Neural progenitor cell (in vitro differentiated cells): ENCODE results near the gene IGLL5. TPM values are rescaled to one million over a fixed set of nuclear protein-coding genes. Genes with fewer than 3 reads are reported as not detected.

ENCODE experiments used
- DNase-seq: peaks from one replicate; pipeline ENCODE4 v3.0.0-alpha.2; 2016; ENCODE audit warnings: low spot score
- H2AFZ ChIP-seq: fragments of 200-600 bp; sonication (generic); replicated peaks from 2 replicates; pipeline ENCODE4 v1.6.1; 2016; ENCODE audit warnings: antibody characterized with exemption
- H3F3A ChIP-seq: fragments of 200-600 bp; sonication (generic); 2 replicates; pipeline ENCODE4 v1.6.1; 2016; ENCODE audit warnings: antibody characterized with exemption, low read depth
- H3K27ac ChIP-seq: fragments of 200-600 bp; sonication (generic); 2 replicates; pipeline ENCODE4 v1.5.1; 2016; ENCODE audit warnings: mild to moderate bottlenecking
- H3K27me3 ChIP-seq: fragments of 200-600 bp; sonication (generic); 2 replicates; pipeline ENCODE4 v1.6.1; 2016; ENCODE audit warnings: mild to moderate bottlenecking, moderate library complexity
- H3K36me3 ChIP-seq: fragments of 200-600 bp; sonication (generic); 2 replicates; pipeline ENCODE4 v1.5.1; 2016
- H3K4me1 ChIP-seq: fragments of 200-600 bp; sonication (generic); 2 replicates; pipeline ENCODE4 v1.6.1; 2016; ENCODE audit warnings: mixed run types
- H3K4me2 ChIP-seq: fragments of 200-600 bp; sonication (generic); 2 replicates; pipeline ENCODE4 v1.6.1; 2016
- H3K4me3 ChIP-seq: fragments of 200-600 bp; sonication (generic); 2 replicates; pipeline ENCODE4 v1.5.1; 2016
- H3K79me2 ChIP-seq: fragments of 200-600 bp; sonication (generic); 2 replicates; pipeline ENCODE4 v1.6.1; 2016; ENCODE audit warnings: low read depth
- H3K9ac ChIP-seq: fragments of 200-600 bp; sonication (generic); 2 replicates; pipeline ENCODE4 v1.6.1; 2016
- H3K9me3 ChIP-seq: fragments of 200-600 bp; sonication (generic); 2 replicates; pipeline ENCODE4 v1.5.1; 2016; ENCODE audit warnings: low read depth
- H4K20me1 ChIP-seq: fragments of 200-600 bp; sonication (generic); 2 replicates; pipeline ENCODE4 v1.6.1; 2016; ENCODE audit warnings: low read depth
- H3K27ac Mint-ChIP-seq: 3 replicates; pipeline ENCODE4 v1.8.0; 2021; ENCODE audit warnings: mixed read lengths
- H3K27me3 Mint-ChIP-seq: 2 replicates; pipeline ENCODE4 v1.8.0; 2022; ENCODE audit warnings: low read depth, mild to moderate bottlenecking, inconsistent platforms, moderate library complexity, mixed read lengths; ENCODE audit not compliant: insufficient read depth
- H3K36me3 Mint-ChIP-seq: 3 replicates; pipeline ENCODE4 v1.8.0; 2021; ENCODE audit warnings: mixed read lengths
- H3K4me1 Mint-ChIP-seq: 3 replicates; pipeline ENCODE4 v1.8.0; 2021; ENCODE audit warnings: mixed read lengths
- H3K4me3 Mint-ChIP-seq: 3 replicates; pipeline ENCODE4 v1.8.0; 2021; ENCODE audit warnings: mild to moderate bottlenecking, moderate library complexity, mixed read lengths
- H3K9me3 Mint-ChIP-seq: 3 replicates; pipeline ENCODE4 v1.8.0; 2020; ENCODE audit warnings: mixed read lengths
- CTCF ChIP-seq: fragments of 200-600 bp; sonication (generic); IDR thresholded peaks from 2 replicates; pipeline ENCODE4 v1.5.1; 2017; ENCODE audit warnings: antibody characterized with exemption, mild to moderate bottlenecking
- EZH2 ChIP-seq: fragments of 200-600 bp; sonication (generic); IDR thresholded peaks from 2 replicates; pipeline ENCODE4 v1.6.1; 2017; ENCODE audit warnings: antibody characterized with exemption, mild to moderate bottlenecking, moderate library complexity
- EZH2phosphoT487 ChIP-seq: fragments of 200-600 bp; sonication (generic); IDR thresholded peaks from 2 replicates; pipeline ENCODE4 v1.6.1; 2017; ENCODE audit warnings: antibody characterized with exemption
- total RNA-seq: library from RNA; depleted of rRNA; stranded (reverse); fragments of >200 nt; gene quantifications from 2 replicates; pipeline ENCODE4 v1.2.3, GENCODE V29; 2015; ENCODE audit warnings: low replicate concordance

Gene IGLL5
- total RNA-seq, 1 donor from 2014 or later: not detected

GRCh38 chr22:22858559-22858937 lies 29.1 kb upstream of the IGLL5 start:
- TF ChIP-seq CTCF: no peak
- TF ChIP-seq EZH2phosphoT487: no peak
- TF ChIP-seq EZH2: no peak
- peaks cover 100% of the 10 kb centered on the region for H3K27me3 ChIP-seq
- no peaks in the 10 kb centered on the region for H3K36me3 ChIP-seq
- Mint-ChIP-seq H3K36me3 (no peaks in the 10 kb centered on the region), H3K4me1 (peaks cover 18% of the 10 kb centered on the region), H3K27me3 (peaks cover 7% of the 10 kb centered on the region), H3K9me3 (no peaks in the 10 kb centered on the region), H3K27ac (no peak overlapping the region), H3K4me3 (no peak overlapping the region)
- H3K4me2 ChIP-seq: no peak overlapping the region
- H3K9ac ChIP-seq: no peak overlapping the region
- H3K4me1 ChIP-seq: no peaks in the 10 kb centered on the region
- no peak for DNase-seq
- no peaks in the 10 kb centered on the region for H3K79me2 ChIP-seq
- no peaks in the 10 kb centered on the region for H3K9me3 ChIP-seq
- no peak overlapping the region for H3K4me3 ChIP-seq
- no peak overlapping the region for H2AFZ ChIP-seq
- H3K27ac ChIP-seq: no peak overlapping the region
- H3F3A ChIP-seq: no peaks in the 10 kb centered on the region
- H4K20me1 ChIP-seq: no peaks in the 10 kb centered on the region

- Histone ChIP-seq H3F3A (no peaks in the 10 kb centered on the region), H3K36me3 (no peaks in the 10 kb centered on the region), H3K9me3 (no peaks in the 10 kb centered on the region), H2AFZ (no peak overlapping the region), H4K20me1 (no peaks in the 10 kb centered on the region), H3K27ac (no peak overlapping the region), H3K4me3 (no peak overlapping the region), H3K4me1 (no peaks in the 10 kb centered on the region), H3K4me2 (no peak overlapping the region), H3K27me3 (peaks cover 100% of the 10 kb centered on the region), H3K79me2 (no peaks in the 10 kb centered on the region), H3K9ac (no peak overlapping the region)
- TF ChIP-seq EZH2phosphoT487 (no peak), CTCF (no peak), EZH2 (no peak)
- H3K27ac Mint-ChIP-seq: no peak overlapping the region
- no peak for DNase-seq
- H3K27me3 Mint-ChIP-seq: peaks cover 3% of the 10 kb centered on the region
- H3K4me1 Mint-ChIP-seq: peaks cover 16% of the 10 kb centered on the region
- no peaks in the 10 kb centered on the region for H3K36me3 Mint-ChIP-seq
- no peaks in the 10 kb centered on the region for H3K9me3 Mint-ChIP-seq
- no peak overlapping the region for H3K4me3 Mint-ChIP-seq
Observed at GRCh38 chr22:22863001-22863400, 24.6 kb upstream of the IGLL5 start.

GRCh38 chr22:22865311-22866072 lies 22.1 kb upstream of the IGLL5 start:
- Histone ChIP-seq H3K9ac (no peak overlapping the region), H3K4me2 (no peak overlapping the region), H3K4me3 (no peak overlapping the region), H3K4me1 (no peaks in the 10 kb centered on the region), H3F3A (no peaks in the 10 kb centered on the region), H2AFZ (no peak overlapping the region), H3K27ac (no peak overlapping the region), H3K79me2 (no peaks in the 10 kb centered on the region), H4K20me1 (no peaks in the 10 kb centered on the region), H3K36me3 (no peaks in the 10 kb centered on the region), H3K27me3 (peaks cover 100% of the 10 kb centered on the region), H3K9me3 (no peaks in the 10 kb centered on the region)
- no peak overlapping the region for H3K4me3 Mint-ChIP-seq
- TF ChIP-seq EZH2phosphoT487 (no peak), EZH2 (no peak), CTCF (no peak)
- DNase-seq: no peak
- no peaks in the 10 kb centered on the region for H3K9me3 Mint-ChIP-seq
- no peak overlapping the region for H3K27ac Mint-ChIP-seq
- no peaks in the 10 kb centered on the region for H3K4me1 Mint-ChIP-seq
- peaks cover 5% of the 10 kb centered on the region for H3K27me3 Mint-ChIP-seq
- no peaks in the 10 kb centered on the region for H3K36me3 Mint-ChIP-seq
